Muscle of back (tissue), 11 donors: Measurements from ENCODE around the gene PTPN14. TPM values are rescaled to one million over a fixed set of nuclear protein-coding genes. Genes with fewer than 3 reads are reported as not detected.
"Not testable (repeated sequence)": the region's sequence is repeated elsewhere in the genome, so short reads cannot be mapped to it uniquely, and the experiment has no call there.

ENCODE experiments used
- DNase-seq, 3 donors: peaks; one replicate each; pipeline versions ENCODE4 v3.0.0 to v3.0.0-alpha.2; 2013
- polyA plus RNA-seq, 10 donors: library from polyadenylated mRNA; unstranded; fragments of 120-200 nt; gene quantifications; one replicate each; pipeline ENCODE4 v1.2.1, GENCODE V29; 2013; ENCODE audit not compliant: insufficient read length in 10 of 10

The PTPN14 gene
- polyA plus RNA-seq, 10 donors: 16.0 to 27.8 (median 19.1) TPM

DNA sequence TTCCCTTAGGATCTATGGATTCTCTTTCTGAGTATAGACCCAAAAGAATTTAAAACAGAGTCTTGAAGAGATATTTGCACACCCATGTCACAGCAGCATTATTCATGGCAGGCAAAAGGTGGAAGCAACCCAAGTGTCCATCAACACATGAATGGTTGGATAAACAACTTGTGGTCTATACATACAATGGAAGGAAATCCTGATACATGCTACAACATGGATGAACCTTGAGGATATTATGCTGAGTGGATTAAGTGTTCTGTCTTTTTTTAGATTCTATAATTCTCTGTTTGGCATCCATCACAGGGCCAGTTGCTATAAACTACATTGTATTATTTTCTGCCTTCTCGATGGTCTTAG, 39.8 kb downstream of the PTPN14 start:
- no peak for DNase-seq

DNA sequence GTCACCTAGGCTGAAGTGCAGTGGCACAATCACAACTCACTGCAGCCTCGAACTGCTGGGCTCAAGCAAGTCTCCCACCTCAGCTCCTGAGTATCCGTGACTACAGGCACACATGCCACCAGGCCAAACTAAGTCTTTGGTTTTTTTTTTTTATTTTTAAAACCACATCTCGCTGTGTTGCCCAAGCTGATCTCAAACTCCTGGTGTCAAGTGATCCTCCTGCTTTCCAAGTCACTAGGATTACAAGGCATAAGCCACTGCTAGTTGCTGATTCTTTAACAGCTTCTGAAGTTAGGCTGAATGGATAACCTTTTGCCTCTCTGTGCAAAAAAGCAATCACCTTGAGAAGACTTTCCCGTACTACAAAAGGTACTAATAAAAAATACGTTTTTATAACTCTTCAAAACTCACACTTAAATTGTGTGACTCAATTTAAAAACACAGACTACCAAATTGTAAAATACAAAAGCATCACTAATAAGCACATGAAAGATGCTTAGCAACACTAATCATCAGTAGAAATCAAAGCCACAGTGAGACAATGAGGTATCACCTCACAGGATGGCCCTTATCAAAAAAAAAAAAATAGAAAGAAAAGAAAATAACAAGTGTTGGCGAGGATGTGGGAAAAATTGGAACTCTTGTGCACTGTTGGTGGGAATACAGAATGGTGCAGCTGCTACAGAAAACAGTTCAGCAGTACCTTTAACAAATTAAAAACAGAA, 40.3 kb downstream of the PTPN14 start:
- no peak for DNase-seq

DNA sequence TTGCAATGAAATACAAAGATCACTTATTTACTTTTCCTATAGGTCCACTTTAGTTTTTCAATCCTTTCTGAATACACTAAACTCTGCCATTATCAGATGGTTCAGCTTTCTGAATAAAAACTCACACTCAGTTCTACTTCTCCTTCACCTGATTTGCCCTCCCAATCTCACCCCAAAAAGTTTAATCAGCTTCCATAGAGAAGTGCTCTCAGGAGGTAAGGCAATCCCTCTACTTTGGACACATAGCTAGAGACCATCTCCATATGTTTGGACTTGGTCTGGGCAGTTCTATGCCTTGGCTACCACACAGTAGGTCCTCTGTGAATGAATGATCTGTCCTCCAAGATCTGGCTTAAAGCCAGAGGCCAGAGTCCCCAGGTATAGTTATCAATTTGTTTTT, 40.9 kb downstream of the PTPN14 start:
- DNase-seq: no peak

DNA sequence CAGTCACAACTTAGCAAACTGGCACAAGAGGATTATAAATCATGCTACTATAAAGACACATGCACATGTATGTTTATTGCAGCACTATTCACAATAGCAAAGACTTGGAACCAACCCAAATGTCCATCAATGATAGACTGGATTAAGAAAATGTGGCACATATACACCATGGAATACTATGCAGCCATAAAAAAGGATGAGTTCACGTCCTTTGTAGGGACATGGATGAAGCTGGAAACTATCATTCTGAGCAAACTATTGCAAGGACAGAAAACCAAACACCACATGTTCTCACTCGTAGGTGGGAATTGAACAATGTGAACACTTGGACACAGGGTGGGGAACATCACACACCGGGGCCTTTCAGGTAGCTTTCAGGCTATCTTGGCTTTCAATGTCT, 41.8 kb downstream of the PTPN14 start:
- DNase-seq: not testable (repeated sequence)

DNA sequence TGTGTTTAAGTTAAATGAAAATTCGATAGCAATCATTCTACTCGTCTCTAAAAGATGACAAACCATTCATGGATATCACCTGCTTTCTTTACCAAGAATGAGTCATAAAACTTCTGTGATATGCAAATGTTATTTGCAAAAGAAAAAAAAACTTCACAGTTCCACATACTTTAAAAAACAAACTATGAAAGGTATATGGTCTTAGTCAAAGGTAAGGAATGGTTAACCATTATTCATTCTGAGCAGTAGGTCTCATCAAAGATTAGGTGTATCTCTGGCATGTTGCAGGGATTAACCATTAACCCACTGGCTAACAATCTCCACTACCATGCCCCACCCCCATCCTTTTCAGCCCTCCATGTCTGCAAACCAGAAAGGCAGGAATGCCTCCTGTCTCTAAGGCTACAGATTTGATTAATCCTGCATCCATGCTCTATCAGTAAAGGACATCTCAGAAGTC, 44.4 kb downstream of the PTPN14 start:
- no peak for DNase-seq

DNA sequence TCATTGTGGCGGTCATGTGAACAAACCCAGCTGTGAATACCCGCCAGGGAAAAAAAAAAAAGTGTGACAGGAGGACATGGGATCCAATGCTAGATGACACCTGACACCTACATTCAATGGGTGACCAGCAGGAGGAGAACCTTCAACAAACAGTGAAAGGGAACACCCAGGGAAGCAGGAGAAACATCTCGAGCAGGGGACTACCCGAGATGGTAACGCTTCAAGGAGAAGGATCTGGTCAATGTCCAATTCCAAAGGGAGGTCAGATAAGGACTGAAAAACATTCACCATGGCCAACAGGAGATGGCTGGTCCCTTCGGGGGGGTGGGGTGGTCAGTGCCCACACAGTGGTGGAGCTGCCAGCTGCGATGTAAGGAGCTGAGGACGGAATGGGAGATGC, 46.3 kb downstream of the PTPN14 start:
- DNase-seq: no peak

DNA sequence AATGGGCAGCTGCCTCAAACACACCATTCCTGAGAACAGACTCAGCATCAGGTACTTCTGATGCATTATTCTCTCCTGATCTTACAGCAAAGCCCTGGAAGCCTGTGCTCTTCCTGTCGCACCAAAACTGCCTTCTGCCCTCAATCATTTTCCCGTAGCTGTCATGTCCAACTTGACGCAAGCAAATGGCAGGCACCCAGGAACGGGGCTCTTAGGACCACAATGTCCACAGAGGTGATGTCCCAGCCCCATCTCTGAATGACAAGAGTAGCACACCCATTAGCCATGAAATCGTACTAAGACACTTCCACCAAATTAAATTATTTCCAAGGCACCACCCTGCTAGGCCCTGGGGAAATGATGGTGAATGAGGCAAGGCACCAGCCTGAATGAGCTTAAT, 47.1 kb downstream of the PTPN14 start:
- DNase-seq: no peak

DNA sequence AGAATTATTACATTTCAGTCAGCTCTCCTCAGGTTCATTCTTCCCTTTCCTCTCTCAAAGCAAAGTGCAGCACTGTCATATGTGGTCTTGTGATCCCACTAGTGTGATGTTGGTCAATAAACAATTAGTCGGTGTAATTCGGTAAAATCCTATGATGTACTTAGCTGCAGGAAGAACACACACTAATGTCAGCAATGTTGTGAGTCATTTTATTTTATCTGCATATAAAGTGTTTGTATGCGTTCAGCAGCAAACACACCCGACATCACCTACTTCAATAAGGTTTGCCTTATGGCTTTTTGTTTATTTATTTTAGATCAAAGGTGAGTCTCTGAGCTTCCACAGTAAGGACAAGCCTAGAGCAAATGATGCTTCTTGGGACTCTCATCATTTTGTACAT, 47.8 kb downstream of the PTPN14 start:
- DNase-seq: no peak

DNA sequence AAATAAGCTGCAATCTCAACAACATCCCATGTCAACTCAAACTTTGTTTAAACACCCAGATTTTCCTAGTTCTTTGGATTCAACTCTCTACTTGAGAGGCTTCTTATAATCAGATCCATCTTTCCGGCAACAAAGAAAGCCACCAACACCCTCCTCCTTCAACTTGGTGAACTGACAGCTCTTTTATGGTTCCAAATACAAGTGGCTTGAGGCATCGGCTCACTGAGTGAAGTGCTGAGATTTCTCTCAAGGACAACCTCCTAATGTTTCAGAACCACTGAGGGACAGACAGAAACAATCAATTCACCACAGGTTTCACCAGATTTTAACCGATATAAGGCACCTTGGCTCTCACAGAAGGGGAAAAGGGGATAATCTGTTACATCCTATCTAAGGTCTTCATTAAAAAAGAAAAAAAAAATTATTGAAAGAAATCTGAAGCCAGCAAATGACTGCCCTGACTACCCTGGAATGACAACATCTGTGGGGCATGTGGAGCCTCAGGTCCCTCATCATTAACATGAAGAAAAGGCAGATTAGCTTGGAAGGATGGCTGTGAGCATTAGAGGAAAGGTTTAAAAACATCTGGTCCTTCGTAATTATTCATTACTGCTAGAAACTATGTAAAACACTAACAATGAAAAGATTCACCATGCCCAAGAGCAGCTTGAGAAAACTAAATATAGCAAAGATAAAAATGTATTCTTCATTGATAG, 50.9 kb downstream of the PTPN14 start:
- DNase-seq: no peak

DNA sequence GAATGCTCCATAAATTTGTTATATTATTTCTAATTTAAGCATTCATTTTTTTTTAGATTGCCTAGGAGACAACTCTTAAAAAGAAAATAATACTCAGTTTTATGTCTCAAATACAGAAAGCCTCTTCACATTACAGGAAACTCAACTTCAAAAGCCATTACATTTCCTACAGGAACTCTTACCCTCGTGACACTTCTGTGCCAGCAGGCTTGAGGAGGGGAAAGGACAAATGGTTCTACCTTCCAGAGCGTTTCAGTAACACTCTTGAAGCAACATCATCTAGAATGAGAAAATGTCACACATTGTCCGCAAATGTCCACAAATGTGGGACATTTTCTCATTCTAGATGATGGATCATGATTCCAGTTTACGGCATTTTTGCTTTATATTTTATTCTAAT, 51.7 kb downstream of the PTPN14 start:
- DNase-seq: no peak

DNA sequence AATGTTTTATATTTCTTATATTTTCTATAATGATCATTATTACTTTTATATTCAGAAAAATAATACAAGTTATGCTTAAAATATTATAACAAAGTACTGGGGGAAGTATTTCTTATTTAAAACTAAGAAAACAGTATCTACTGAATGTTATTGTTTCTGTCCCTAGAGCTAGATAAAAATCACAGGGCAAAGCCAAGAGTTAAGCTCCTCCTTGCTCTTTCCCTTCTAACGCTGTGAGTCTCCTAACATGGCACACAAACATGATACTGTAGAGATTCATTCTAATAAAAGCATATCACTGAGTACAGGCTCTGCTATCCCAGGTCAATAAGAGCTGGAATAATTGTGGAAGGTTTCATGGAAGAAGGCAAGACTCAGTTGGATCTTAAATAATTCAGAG, 53.4 kb downstream of the PTPN14 start:
- no peak for DNase-seq

DNA sequence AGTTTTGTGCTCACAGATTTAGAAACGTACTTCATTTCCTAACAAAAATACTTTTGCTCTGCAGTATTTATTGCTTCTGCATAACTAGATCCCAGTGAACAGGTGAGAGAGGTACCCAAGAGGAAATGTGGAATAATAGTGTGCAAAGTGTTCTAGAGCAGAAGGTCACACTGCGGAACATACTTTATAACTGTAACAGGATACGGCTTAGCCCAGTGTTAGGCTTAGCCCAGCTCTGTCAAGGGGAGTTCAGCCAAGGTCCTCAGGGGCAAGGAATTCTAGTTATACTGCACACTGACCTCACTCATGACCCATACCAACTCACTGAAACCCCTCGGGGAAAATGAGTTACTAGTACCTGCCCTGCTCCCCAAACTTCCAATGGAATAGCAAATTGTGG, 55.3 kb downstream of the PTPN14 start:
- DNase-seq: no peak

DNA sequence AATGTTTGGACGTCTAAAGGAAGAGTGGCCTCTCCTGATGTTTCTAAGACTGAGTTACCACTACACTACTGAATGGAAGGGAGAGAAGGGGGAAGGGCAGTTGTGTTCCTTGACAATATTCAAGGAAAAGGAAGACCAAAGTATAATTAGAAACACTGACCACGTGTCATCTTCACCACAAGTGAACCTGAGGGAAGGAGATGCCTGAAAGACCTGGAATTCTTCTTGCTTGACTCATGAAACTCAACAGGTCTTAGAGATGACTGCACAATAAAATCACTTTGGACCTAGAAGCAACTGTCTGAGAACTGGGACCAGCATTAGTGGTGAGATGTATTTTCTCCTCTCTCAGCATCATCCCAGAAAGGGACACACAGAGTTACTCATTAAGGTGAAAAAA, 56.7 kb downstream of the PTPN14 start:
- DNase-seq: peak in 1 of 3 donors; percentile 32

DNA sequence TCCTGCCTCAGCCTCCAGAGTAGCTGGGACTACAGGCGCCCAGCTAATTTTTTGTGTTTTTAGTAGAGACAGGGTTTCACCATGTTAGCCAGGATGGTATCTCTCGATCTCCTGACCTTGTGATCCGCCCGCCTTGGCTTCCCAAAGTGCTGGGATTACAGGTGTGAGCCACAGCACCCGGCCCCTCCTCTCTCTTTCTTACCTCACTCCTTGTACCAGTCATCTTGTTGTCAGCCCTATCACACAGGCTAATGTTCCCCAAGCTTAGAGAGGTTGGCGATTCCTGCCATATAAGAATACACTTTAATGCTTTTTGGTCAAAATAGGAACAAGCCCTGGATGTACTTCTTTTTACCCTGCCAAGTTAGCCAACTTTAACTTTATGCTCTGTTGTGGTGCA, 57.2 kb downstream of the PTPN14 start:
- DNase-seq: not testable (repeated sequence)

DNA sequence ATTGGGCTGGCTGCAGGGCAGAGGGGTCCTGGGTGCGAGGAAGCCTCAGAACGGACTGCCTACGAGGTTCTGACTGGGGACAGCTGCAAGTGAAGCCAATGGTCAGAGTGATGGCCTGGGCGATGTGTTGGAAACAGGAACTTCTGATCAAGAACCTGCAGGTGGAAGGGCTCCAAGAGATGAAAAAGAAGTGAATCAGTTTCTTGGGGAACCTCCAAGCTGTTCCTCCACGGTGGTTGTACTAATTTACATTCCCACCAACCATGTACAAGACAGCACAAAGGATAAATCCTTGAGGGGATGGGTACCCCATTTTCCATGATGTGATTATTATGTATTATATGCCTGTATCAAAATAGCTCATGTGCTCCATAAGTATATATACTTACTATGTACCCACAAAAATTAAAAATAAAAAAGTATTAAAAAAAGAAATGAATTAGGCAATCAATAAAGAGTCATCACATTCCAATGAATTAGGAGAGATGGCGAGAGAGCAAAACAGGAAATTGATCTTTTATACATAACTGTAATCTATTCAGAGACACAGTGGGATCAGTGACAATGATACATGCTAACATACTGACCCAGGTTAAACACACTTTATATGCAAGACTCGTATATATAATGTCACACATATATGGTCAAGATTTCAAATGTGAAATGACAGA, 58.1 kb downstream of the PTPN14 start:
- DNase-seq: no peak

DNA sequence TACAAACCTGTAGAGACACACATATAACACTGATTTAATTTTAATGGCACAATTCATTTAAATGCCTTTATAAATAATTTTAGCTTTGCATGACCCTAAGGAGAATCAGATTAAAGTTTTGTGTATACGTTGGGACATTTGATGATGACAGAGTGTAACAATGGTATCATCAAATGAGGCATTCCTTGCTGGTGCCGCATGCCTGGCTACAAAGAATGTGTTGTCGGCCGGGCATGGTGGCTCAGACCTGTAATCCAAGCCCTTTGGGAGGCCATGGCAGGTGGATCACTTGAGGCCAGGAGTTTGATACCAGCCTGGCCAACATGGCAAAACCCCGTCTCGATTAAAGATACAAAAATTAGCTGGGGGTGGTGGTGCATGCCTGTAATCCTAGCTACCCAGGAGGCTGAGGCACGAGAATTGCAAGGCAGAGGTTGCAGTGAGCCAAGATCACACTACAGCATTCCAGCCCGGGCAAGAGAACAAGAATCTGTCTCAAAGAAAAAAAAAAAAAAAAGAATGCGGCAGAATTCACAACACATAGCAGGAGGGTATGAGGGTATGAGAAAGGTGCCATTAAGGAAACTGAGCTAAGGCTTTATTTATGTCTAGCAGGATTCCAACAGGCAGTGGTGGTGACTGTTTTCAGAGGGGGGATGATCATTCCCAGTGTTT, 58.9 kb downstream of the PTPN14 start:
- no peak for DNase-seq

DNA sequence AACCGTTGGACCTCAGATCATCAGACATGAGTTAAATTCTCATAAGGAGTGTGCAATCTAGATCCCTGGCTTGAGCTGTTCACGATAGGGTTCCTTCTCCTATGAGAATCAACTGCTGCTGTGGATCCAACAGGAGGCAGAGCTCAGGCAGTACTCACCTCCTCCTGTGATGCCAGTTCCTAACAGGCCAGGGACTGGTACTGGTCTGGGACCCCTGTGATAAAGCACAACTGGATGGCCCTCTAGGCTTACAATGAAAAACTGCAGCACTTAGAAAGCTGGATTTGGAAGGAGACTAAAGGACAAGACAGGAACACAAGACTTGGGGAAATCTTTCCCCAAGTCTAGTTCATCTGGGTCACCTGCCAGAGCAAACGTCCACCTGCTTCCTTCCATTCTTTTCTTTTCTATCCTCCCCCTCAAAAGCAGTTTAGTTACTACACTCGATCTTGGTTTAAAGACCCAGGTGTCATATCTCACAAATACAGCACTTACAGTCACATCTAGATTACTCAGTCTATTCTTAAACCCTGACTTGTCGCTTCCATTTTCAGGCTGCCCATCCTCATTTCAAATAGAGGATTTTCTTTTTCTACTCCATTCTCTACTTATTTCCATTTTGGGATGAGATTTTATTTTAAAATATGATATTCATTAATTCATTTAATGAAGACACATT, 59.8 kb downstream of the PTPN14 start:
- no peak for DNase-seq

DNA sequence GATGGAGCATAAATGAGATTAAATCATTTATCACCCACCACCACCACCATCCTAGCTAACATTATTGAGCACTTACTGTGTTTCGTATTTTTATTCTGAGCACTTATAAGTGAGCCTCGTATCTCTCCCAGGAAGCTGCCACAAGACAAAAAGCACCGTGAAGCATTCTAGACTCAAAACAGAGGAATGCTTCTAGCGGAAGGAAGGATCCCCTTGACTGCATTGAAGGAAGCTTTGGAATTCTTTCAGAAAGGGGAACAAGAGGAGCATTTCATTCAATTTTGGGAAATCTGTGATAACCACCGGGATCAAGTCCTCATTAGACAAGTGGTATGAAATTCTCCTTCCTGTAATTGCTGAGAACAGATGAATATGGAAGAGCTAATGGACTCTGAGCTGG, 66.3 kb downstream of the PTPN14 start:
- DNase-seq: no peak

DNA sequence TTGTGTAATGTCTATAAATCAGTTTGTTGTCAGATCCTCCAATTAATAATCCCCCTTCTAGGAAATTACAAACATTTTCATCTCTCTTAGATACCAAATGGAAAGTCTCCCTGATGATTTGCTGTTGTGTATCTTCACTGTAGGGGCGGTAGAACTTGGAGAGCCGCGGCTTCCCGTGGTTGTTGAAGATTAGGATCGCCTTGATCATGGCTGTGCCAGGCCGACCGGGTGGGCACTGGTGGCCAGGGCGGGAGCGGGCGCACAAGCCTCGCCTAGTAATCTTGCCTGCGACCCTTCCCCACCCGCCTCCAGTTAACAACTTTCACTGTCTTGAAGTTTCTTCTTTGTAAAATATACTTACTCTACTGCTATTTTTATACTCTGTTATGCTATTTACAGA, 68.2 kb downstream of the PTPN14 start:
- DNase-seq: not testable (repeated sequence)

DNA sequence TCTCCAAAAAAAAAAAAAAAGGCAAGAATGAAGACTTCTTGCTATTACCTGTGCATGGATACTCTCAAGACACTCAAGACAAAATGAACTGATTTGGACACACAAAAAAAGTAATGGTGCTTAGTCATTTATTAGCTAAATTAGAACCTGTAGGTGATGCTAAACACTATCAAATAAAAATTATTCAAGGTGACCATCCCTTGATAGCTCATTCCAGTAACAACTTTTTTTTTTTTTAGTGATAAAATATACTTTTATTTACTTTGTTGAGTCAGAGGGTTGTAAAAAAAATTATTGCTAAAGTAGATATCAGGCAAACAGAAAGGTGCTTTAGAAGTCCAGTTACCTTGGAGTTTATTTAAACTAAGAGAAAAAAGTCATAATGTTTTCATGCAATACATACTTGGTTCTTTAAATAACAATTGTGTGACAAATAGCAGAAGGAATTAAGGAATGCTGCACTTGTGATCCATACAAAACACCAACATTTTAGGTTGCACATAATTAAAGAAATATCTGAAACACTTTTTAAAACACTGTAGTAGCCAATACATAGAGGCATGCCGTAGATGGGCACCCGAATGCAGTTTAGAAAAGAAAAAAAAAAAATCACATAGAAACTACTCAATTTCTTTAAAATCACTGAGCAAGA, 69.3 kb downstream of the PTPN14 start:
- not testable (repeated sequence) for DNase-seq
